T-helper 2 cell treated with Interferon-gamma antibody and Interleukin-4, amounts not matched to agents 5 μg/mL and 100 μg/mL, for 36 hours (primary cell): ENCODE results near the gene ITSN2.
"Not testable (repeated sequence)": the region's sequence is repeated elsewhere in the genome, so short reads cannot be mapped to it uniquely, and the experiment has no call there.

Experiments used
- DNase-seq: peaks from one replicate; pipeline ENCODE4 v3.0.0; 2021; ENCODE audit warnings: low spot score
- H3K27ac Mint-ChIP-seq: one replicate; pipeline ENCODE4 v1.8.0; 2021; ENCODE audit warnings: mild to moderate bottlenecking, mixed read lengths
- H3K27me3 Mint-ChIP-seq: one replicate; pipeline ENCODE4 v1.8.0; 2021; ENCODE audit warnings: low read depth, mixed read lengths
- H3K36me3 Mint-ChIP-seq: one replicate; pipeline ENCODE4 v1.8.0; 2021; ENCODE audit warnings: low read depth, mixed read lengths
- H3K4me1 Mint-ChIP-seq: one replicate; pipeline ENCODE4 v1.8.0; 2021; ENCODE audit warnings: low read depth, mixed read lengths
- H3K4me3 Mint-ChIP-seq: one replicate; pipeline ENCODE4 v1.8.0; 2022; ENCODE audit warnings: mild to moderate bottlenecking, moderate library complexity, mixed read lengths
- H3K9me3 Mint-ChIP-seq: one replicate; pipeline ENCODE4 v1.8.0; 2021; ENCODE audit warnings: mixed read lengths

The ITSN2 gene

GRCh38 chr2:24382363-24383073, 22.2 kb upstream of the ITSN2 start:
- no peaks in the 10 kb centered on the region for H3K4me1 Mint-ChIP-seq
- DNase-seq = peak; percentile 17
- H3K36me3 Mint-ChIP-seq = no peaks in the 10 kb centered on the region
- H3K4me3 Mint-ChIP-seq = no peak overlapping the region
- H3K9me3 Mint-ChIP-seq = no peaks in the 10 kb centered on the region
- no peak overlapping the region for H3K27ac Mint-ChIP-seq
- H3K27me3 Mint-ChIP-seq = no peaks in the 10 kb centered on the region

GRCh38 chr2:24380820-24381219, 20.5 kb upstream of the ITSN2 start:
- no peaks in the 10 kb centered on the region for H3K4me1 Mint-ChIP-seq
- no peak overlapping the region for H3K4me3 Mint-ChIP-seq
- H3K9me3 Mint-ChIP-seq = no peaks in the 10 kb centered on the region
- DNase-seq = no peak
- H3K36me3 Mint-ChIP-seq = no peaks in the 10 kb centered on the region
- H3K27ac Mint-ChIP-seq = no peak overlapping the region
- H3K27me3 Mint-ChIP-seq = no peaks in the 10 kb centered on the region

GRCh38 chr2:24375349-24376087, 15.2 kb upstream of the ITSN2 start:
- H3K4me1 Mint-ChIP-seq = no peaks in the 10 kb centered on the region
- no peaks in the 10 kb centered on the region for H3K27me3 Mint-ChIP-seq
- H3K36me3 Mint-ChIP-seq = no peaks in the 10 kb centered on the region

GRCh38 chr2:24374301-24374700, 14.0 kb upstream of the ITSN2 start:
- no peaks in the 10 kb centered on the region for H3K9me3 Mint-ChIP-seq
- no peaks in the 10 kb centered on the region for H3K27me3 Mint-ChIP-seq
- H3K4me3 Mint-ChIP-seq = no peak overlapping the region
- H3K4me1 Mint-ChIP-seq = no peaks in the 10 kb centered on the region
- H3K36me3 Mint-ChIP-seq = no peaks in the 10 kb centered on the region
- DNase-seq = no peak
- no peak overlapping the region for H3K27ac Mint-ChIP-seq

More at GRCh38 chr2:24375349-24376087, 15.2 kb upstream of the ITSN2 start:
- Mint-ChIP-seq H3K27ac (no peak overlapping the region), H3K9me3 (no peaks in the 10 kb centered on the region), H3K4me3 (no peak overlapping the region)
- DNase-seq = no peak

- Mint-ChIP-seq H3K4me3 (no peak overlapping the region), H3K36me3 (no peaks in the 10 kb centered on the region), H3K9me3 (no peaks in the 10 kb centered on the region), H3K27me3 (no peaks in the 10 kb centered on the region), H3K4me1 (no peaks in the 10 kb centered on the region), H3K27ac (no peak overlapping the region)
- no peak for DNase-seq
These were observed 11.7 kb upstream of the ITSN2 start for GRCh38 chr2:24372033-24372432.

- Mint-ChIP-seq H3K4me3 (no peak overlapping the region), H3K4me1 (peaks cover 7% of the 10 kb centered on the region), H3K27me3 (peaks cover 2% of the 10 kb centered on the region), H3K27ac (no peak overlapping the region), H3K36me3 (no peaks in the 10 kb centered on the region), H3K9me3 (no peaks in the 10 kb centered on the region)
- DNase-seq = no peak
These were observed 5.5 kb upstream of the ITSN2 start for GRCh38 chr2:24365826-24366225.

- no peaks in the 10 kb centered on the region for H3K9me3 Mint-ChIP-seq
- DNase-seq = no peak
- no peak overlapping the region for H3K27ac Mint-ChIP-seq
- H3K36me3 Mint-ChIP-seq = no peaks in the 10 kb centered on the region
- H3K27me3 Mint-ChIP-seq = peaks cover 2% of the 10 kb centered on the region
- H3K4me3 Mint-ChIP-seq = no peak overlapping the region
- H3K4me1 Mint-ChIP-seq = peaks cover 9% of the 10 kb centered on the region
These were observed 4.7 kb upstream of the ITSN2 start for GRCh38 chr2:24365051-24365450.

- Mint-ChIP-seq H3K27ac (no peak overlapping the region), H3K9me3 (no peaks in the 10 kb centered on the region)
These were observed 3.0 kb upstream of the ITSN2 start for GRCh38 chr2:24363301-24363700.

GRCh38 chr2:24362253-24362652, 1.9 kb upstream of the ITSN2 start:
- no peak for DNase-seq
- peaks cover under 1% of the 10 kb centered on the region for H3K36me3 Mint-ChIP-seq
- H3K4me1 Mint-ChIP-seq = peaks cover 19% of the 10 kb centered on the region
- H3K27ac Mint-ChIP-seq = no peak overlapping the region
- H3K4me3 Mint-ChIP-seq = no peak overlapping the region
- no peaks in the 10 kb centered on the region for H3K9me3 Mint-ChIP-seq
- H3K27me3 Mint-ChIP-seq = peaks cover 2% of the 10 kb centered on the region

More at GRCh38 chr2:24363301-24363700, 3.0 kb upstream of the ITSN2 start:
- no peaks in the 10 kb centered on the region for H3K36me3 Mint-ChIP-seq
- H3K27me3 Mint-ChIP-seq = peaks cover 2% of the 10 kb centered on the region
- no peak for DNase-seq
- H3K4me3 Mint-ChIP-seq = no peak overlapping the region
- H3K4me1 Mint-ChIP-seq = peaks cover 14% of the 10 kb centered on the region

GRCh38 chr2:24360963-24361330, 611 bp upstream of the ITSN2 start:
- H3K27ac Mint-ChIP-seq = peak overlapping the region; percentile 93
- peak overlapping the region; percentile 78 for H3K4me3 Mint-ChIP-seq
- H3K4me1 Mint-ChIP-seq = peaks cover 21% of the 10 kb centered on the region
- DNase-seq = no peak
- H3K36me3 Mint-ChIP-seq = peaks cover 8% of the 10 kb centered on the region
- H3K27me3 Mint-ChIP-seq = peaks cover 2% of the 10 kb centered on the region
- H3K9me3 Mint-ChIP-seq = no peaks in the 10 kb centered on the region

- Mint-ChIP-seq H3K4me3 (peak overlapping the region; percentile 88), H3K36me3 (peaks cover 8% of the 10 kb centered on the region), H3K4me1 (peaks cover 30% of the 10 kb centered on the region), H3K27ac (peak overlapping the region; percentile 88), H3K27me3 (peaks cover 2% of the 10 kb centered on the region), H3K9me3 (no peaks in the 10 kb centered on the region)
- peak; percentile 30 for DNase-seq
These were observed 947 bp downstream of the ITSN2 start for GRCh38 chr2:24359129-24360049.

GRCh38 chr2:24357767-24358166, 2.6 kb downstream of the ITSN2 start:
- not testable (repeated sequence) for H3K27me3 Mint-ChIP-seq, H3K27ac Mint-ChIP-seq, DNase-seq, H3K4me3 Mint-ChIP-seq, H3K36me3 Mint-ChIP-seq, H3K9me3 Mint-ChIP-seq
- peaks cover 35% of the 10 kb centered on the region for H3K4me1 Mint-ChIP-seq

- H3K4me1 Mint-ChIP-seq = peaks cover 34% of the 10 kb centered on the region
- H3K9me3 Mint-ChIP-seq, H3K36me3 Mint-ChIP-seq, DNase-seq, H3K27ac Mint-ChIP-seq, H3K4me3 Mint-ChIP-seq, H3K27me3 Mint-ChIP-seq: not testable (repeated sequence)
These were observed 3.2 kb downstream of the ITSN2 start for GRCh38 chr2:24357115-24357514.

GRCh38 chr2:24354957-24355356, 5.4 kb downstream of the ITSN2 start:
- peaks cover 35% of the 10 kb centered on the region for H3K4me1 Mint-ChIP-seq

More at GRCh38 chr2:24354957-24355356, 5.4 kb downstream of the ITSN2 start:
- H3K27ac Mint-ChIP-seq = no peak overlapping the region
- no peak for DNase-seq
- no peaks in the 10 kb centered on the region for H3K9me3 Mint-ChIP-seq
- no peak overlapping the region for H3K4me3 Mint-ChIP-seq
- peaks cover 8% of the 10 kb centered on the region for H3K36me3 Mint-ChIP-seq
- H3K27me3 Mint-ChIP-seq = no peaks in the 10 kb centered on the region
